Vagina (tissue), 2 donors: ENCODE data around the gene PATJ.

Experiments
- CTCF ChIP-seq, 3 experiments: fragments of 450-650 bp in 2 of 3; fragments of 200-600 bp in 1 of 3; sonication (generic) in 1 of 3; IDR thresholded peaks; one replicate each; pipeline ENCODE4 v1.5.1; 2017 to 2019; ENCODE audit warnings: antibody characterized with exemption in 3 of 3, mild to moderate bottlenecking in 2 of 3, moderate library complexity in 2 of 3
- POLR2A ChIP-seq, 2 donors: fragments of 450-650 bp; IDR thresholded peaks; one replicate each; pipeline ENCODE4 v1.6.1; 2017; ENCODE audit warnings: antibody characterized with exemption in 2 of 2, mild to moderate bottlenecking in 2 of 2, moderate library complexity in 2 of 2

- TF ChIP-seq CTCF (IDR thresholded peaks at IDR 0.05) (no peak), POLR2A (IDR thresholded peaks at IDR 0.05) (no peak)
Measured at GRCh38 chr1:62025154-62025553, 282.9 kb downstream of the PATJ start.
